Endothelial cell (in vitro differentiated cells): ENCODE results near the gene SDCCAG8. TPM values are rescaled to one million over a fixed set of nuclear protein-coding genes. Genes with fewer than 3 reads are reported as not detected.

Source experiments
- DNase-seq: peaks from one replicate; pipeline ENCODE4 v3.0.0; 2021; ENCODE audit warnings: low spot score
- H3K27ac Mint-ChIP-seq: one replicate; pipeline ENCODE4 v1.8.0; 2021; ENCODE audit warnings: mixed read lengths, inconsistent platforms; ENCODE audit not compliant: unreplicated experiment
- H3K27me3 Mint-ChIP-seq: one replicate; pipeline ENCODE4 v1.8.0; 2021; ENCODE audit warnings: mild to moderate bottlenecking, moderate library complexity, mixed read lengths, inconsistent platforms; ENCODE audit not compliant: unreplicated experiment
- H3K36me3 Mint-ChIP-seq: one replicate; pipeline ENCODE4 v1.8.0; 2021; ENCODE audit warnings: mild to moderate bottlenecking, low read depth, mixed read lengths, inconsistent platforms; ENCODE audit not compliant: unreplicated experiment
- H3K4me1 Mint-ChIP-seq: one replicate; pipeline ENCODE4 v1.8.0; 2021; ENCODE audit warnings: mild to moderate bottlenecking, mixed read lengths, inconsistent platforms; ENCODE audit not compliant: unreplicated experiment
- H3K4me3 Mint-ChIP-seq: one replicate; pipeline ENCODE4 v1.8.0; 2021; ENCODE audit warnings: mild to moderate bottlenecking, mixed read lengths, inconsistent platforms; ENCODE audit not compliant: unreplicated experiment
- H3K9me3 Mint-ChIP-seq: one replicate; pipeline ENCODE4 v1.8.0; 2021; ENCODE audit warnings: mixed read lengths, inconsistent platforms; ENCODE audit not compliant: unreplicated experiment
- total RNA-seq: library from RNA; stranded (reverse); fragmentation: NEBNext Ultra II Directional; extraction: Animal tissue kit (Norgen Biotek cat#: 25700); gene quantifications from one replicate; pipeline ENCODE4 v1.2.1, GENCODE V29; 2021; ENCODE audit not compliant: unreplicated experiment
- TF ChIP-seq, protein P1 (sequence below): fragments of 200-600 bp; sonication (generic); IDR thresholded peaks from one replicate; pipeline ENCODE4 v1.5.0; 2021; ENCODE audit warnings: antibody characterized with exemption; ENCODE audit not compliant: unreplicated experiment

The SDCCAG8 gene
- total RNA-seq, 1 donor from 2014 or later: 41.9 TPM

DNA sequence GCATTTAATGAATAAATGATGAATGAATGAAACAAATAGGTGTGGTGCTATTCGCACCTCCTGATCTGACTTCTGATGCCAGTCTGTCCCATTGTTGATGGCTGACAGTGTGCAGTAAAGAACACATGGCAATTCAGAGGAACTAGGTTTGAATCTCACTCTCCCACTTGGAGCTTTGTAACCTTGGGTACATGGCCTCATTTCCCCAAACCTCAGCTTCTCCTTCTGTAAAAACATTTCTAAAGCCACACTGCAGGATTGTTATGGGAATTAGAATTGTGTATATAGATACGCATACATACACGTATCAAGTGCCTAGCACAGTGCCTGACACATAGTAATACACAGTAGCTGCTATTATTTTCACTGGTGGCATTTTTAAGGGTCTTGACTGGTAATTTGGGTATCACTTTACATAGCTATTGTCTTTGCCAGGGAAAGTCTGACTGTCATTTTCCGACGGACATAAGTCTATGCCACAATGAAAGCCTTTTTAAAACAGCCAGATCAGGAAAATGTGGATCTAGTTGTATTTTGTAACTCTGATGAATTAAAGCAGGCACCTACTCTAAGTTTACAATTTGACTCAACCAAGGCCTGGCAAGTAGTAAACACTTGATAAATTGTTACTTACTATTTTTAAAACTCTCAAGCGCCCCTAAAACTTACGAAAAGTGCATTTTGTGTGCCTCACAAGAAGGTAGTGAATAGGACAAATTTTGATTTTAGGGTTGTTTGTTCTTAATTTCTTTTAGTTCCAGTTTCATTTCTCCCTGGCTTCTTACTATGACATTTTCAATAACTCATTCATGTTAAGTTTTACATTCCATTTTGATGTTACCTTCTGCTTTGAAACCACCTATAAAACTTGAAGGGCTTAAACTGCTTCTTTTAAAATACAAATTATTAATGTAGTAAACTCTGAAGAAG lies 164.4 kb downstream of the SDCCAG8 start:
- Mint-ChIP-seq H3K9me3 (no peaks in the 10 kb centered on the region), H3K27me3 (no peaks in the 10 kb centered on the region), H3K4me3 (no peak overlapping the region), H3K27ac (no peak overlapping the region), H3K4me1 (no peaks in the 10 kb centered on the region), H3K36me3 (no peaks in the 10 kb centered on the region)
- DNase-seq: no peak
- TF ChIP-seq, protein P1, sequence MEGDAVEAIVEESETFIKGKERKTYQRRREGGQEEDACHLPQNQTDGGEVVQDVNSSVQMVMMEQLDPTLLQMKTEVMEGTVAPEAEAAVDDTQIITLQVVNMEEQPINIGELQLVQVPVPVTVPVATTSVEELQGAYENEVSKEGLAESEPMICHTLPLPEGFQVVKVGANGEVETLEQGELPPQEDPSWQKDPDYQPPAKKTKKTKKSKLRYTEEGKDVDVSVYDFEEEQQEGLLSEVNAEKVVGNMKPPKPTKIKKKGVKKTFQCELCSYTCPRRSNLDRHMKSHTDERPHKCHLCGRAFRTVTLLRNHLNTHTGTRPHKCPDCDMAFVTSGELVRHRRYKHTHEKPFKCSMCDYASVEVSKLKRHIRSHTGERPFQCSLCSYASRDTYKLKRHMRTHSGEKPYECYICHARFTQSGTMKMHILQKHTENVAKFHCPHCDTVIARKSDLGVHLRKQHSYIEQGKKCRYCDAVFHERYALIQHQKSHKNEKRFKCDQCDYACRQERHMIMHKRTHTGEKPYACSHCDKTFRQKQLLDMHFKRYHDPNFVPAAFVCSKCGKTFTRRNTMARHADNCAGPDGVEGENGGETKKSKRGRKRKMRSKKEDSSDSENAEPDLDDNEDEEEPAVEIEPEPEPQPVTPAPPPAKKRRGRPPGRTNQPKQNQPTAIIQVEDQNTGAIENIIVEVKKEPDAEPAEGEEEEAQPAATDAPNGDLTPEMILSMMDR: no peak

DNA sequence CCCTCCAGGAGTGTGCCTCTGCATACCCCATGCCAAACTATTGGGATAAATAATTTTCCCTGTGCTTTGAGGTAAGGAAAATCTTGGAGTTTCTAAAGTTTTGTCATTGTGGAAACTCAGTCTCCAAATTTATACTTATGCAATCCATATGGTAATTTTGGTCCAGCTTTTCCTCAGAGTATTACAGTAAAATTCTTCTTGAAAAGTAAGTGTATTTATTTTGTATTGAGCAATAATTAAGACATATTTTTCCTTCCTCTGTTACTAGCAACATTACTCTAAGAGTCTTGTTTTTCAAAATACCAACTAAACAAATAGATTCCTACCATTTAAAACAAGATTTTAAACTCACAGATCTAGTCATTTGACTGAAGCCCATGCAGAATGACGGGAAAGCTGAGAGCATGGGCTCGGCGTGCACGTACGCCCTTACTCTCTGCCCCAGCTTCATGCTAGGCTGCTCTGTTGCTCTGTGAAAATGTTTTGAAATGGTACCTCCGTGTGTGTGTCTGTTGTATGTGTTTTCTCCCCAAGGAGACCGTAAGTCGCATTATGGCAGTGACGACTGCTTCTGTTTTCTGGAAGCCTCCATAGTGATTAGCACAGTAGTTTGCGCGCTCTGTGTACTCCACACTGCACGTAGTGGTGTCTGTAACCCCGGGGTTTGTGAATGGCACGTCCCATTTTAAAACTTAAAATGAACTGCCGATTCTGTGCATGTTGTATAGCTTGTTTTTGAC lies 165.3 kb downstream of the SDCCAG8 start:
- Mint-ChIP-seq H3K4me1 (no peaks in the 10 kb centered on the region), H3K4me3 (no peak overlapping the region), H3K9me3 (no peaks in the 10 kb centered on the region), H3K27ac (no peak overlapping the region), H3K36me3 (no peaks in the 10 kb centered on the region), H3K27me3 (no peaks in the 10 kb centered on the region)
- TF ChIP-seq, protein P1: no peak
- no peak for DNase-seq

DNA sequence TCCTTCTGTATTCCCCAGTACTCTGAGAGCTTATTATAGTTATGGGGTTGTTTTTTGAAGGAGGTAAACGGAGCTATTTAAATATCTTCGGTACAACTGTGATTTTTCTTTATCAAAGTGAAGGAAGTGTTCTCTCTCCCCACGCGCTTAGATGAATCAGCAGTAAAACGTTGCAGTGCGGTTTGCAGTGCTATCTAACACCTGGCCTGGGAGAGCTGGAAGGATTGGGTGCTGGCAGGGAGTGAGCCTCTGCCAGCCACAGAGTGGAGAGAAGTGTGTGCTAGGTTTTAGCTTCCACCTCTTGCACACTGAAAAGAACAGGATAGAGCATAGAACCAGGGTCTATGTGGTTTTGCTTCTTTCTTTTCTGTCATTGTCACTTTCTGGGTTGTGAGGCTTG lies 165.9 kb downstream of the SDCCAG8 start:
- Mint-ChIP-seq H3K9me3 (no peaks in the 10 kb centered on the region), H3K36me3 (no peaks in the 10 kb centered on the region), H3K4me3 (no peak overlapping the region), H3K27me3 (no peaks in the 10 kb centered on the region), H3K27ac (no peak overlapping the region), H3K4me1 (no peaks in the 10 kb centered on the region)
- no peak for DNase-seq
- TF ChIP-seq, protein P1: no peak

DNA sequence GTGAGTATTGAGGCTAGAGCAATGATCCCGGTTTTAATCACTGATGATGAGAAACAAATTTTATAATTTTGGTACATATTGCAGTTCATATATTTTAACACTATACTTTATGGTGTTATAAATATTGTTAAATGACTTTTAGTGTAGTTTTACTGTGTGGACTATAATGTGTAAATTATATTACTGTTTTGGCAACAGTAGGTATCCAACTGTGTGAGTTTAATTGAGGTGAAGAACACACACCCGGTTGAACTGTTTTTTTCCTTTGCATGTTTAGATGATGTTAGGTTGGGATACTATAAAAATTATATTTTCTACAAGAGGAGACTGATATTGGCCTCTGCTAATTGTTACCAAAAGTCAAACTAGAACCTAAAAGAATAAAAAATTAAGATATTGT lies 166.5 kb downstream of the SDCCAG8 start:
- Mint-ChIP-seq H3K27ac (no peak overlapping the region), H3K4me1 (no peaks in the 10 kb centered on the region)

More for the DNA sequence above, 166.5 kb downstream of the SDCCAG8 start:
- Mint-ChIP-seq H3K27me3 (no peaks in the 10 kb centered on the region), H3K9me3 (no peaks in the 10 kb centered on the region), H3K36me3 (no peaks in the 10 kb centered on the region), H3K4me3 (no peak overlapping the region)
- TF ChIP-seq, protein P1: no peak
- DNase-seq: no peak
